Testis (tissue), 3 donors: ENCODE results near the gene EPPIN. TPM values are rescaled to one million over a fixed set of nuclear protein-coding genes. Genes with fewer than 3 reads are reported as not detected.

ENCODE experiments used
- DNase-seq: peaks from one replicate; pipeline ENCODE4 v3.0.0-alpha.2; 2019
- H3K27ac ChIP-seq, 2 donors: fragments of 200-600 bp; sonication (generic); one replicate each; pipeline ENCODE4 v1.5.1; 2019
- H3K27me3 ChIP-seq: fragments of 200-600 bp; sonication (generic); one replicate; pipeline ENCODE4 v1.5.1; 2019
- H3K36me3 ChIP-seq: fragments of 200-600 bp; sonication (generic); one replicate; pipeline ENCODE4 v1.5.1; 2017; ENCODE audit warnings: low read depth; ENCODE audit errors: missing control alignments
- H3K4me1 ChIP-seq: fragments of 200-600 bp; sonication (generic); one replicate; pipeline ENCODE4 v1.5.1; 2019
- H3K4me3 ChIP-seq, 2 donors: fragments of 200-600 bp; sonication (generic); one replicate each; pipeline ENCODE4 v1.5.1; 2017 to 2019
- H3K9me3 ChIP-seq: fragments of 200-600 bp; sonication (generic); one replicate; pipeline ENCODE4 v1.5.1; 2017
- POLR2A ChIP-seq: fragments of 450-650 bp; IDR thresholded peaks from one replicate; pipeline ENCODE4 v1.6.1; 2017; ENCODE audit warnings: antibody characterized with exemption, mild to moderate bottlenecking, moderate library complexity
- WGBS, 2 donors: methylation state at CpG; one replicate each; pipeline ENCODE4 v1.1.5; 2018; 5-methylcytosine and 5-hydroxymethylcytosine counted together
- intact Hi-C: fragments of 100-400 bp; cut with DNase I; formaldehyde crosslinking; loops from one replicate; pipeline ENCODE4 v1.15.1; 2023; ENCODE audit warnings: low total_unique reads
- polyA plus RNA-seq: library from polyadenylated mRNA; stranded (reverse); fragments of 350-450 nt; fragmentation: Illumina TruSeq; extraction: RNeasy Lipid Tissue Mini Kit (QIAGEN cat#74804); gene quantifications from one replicate; pipeline ENCODE4 v1.2.3, GENCODE V29; 2014; ENCODE audit warnings: low read depth, low replicate concordance; ENCODE audit not compliant: insufficient read depth
- total RNA-seq, 2 donors: library from RNA; depleted of rRNA; stranded (reverse); fragments of >200 nt; gene quantifications; one replicate each; pipeline ENCODE4 v1.2.3, GENCODE V29; 2016
- TF ChIP-seq, protein P1 (sequence below), 3 experiments: fragments of 450-650 bp in 2 of 3; fragments of 200-600 bp in 1 of 3; sonication (generic) in 1 of 3; IDR thresholded peaks; one replicate each; pipeline ENCODE4 v1.5.1; 2016 to 2019; ENCODE audit warnings: antibody characterized with exemption in 3 of 3, mild to moderate bottlenecking in 2 of 3, moderate library complexity in 1 of 3

Gene EPPIN
- total and polyA plus RNA-seq, 3 donors from 2014 or later = 185 to 251 (median 222) TPM

DNA sequence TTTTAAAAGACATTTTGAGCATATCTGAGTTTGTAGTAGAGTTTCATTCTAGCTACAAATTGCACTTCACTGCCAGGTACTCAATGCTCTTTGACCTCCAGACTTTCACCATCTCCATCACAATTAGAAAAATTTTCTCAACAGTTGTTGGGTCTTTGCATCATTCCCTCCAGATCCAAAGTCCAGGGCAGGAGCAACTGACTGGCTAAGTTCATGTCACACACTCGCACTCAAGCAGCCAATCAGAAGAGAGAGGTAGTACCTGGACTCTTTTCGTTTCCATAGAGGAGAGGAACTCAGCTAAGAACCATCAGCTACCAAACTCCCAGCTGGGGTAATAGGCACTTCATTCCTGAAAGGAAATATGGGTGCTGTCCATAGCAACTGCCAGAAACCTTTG lies 40.8 kb downstream of the EPPIN start:
- H3K4me3 ChIP-seq = no peak overlapping the region

DNA sequence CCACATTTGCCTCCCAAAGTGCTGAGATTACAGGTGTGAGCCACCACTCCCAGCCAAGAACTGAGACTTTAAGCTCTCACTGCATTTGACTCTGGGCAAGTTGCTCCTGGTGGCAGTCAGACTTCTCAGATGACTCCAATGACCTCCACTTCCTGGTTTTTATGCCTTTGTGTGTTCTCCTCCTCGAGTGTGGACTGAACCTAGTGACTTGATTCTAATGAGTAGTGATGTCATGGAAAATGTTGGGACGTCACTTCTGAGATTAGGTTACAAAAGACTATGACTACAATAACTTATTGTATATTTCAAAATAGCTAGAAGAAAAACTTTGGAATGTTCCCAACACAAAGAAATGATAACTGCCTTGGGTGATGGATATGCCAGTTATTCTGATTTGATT lies 43.8 kb downstream of the EPPIN start:
- H3K4me3 ChIP-seq = no peak overlapping the region
- no peaks in the 10 kb centered on the region for H3K27me3 ChIP-seq
- TF ChIP-seq, protein P1, sequence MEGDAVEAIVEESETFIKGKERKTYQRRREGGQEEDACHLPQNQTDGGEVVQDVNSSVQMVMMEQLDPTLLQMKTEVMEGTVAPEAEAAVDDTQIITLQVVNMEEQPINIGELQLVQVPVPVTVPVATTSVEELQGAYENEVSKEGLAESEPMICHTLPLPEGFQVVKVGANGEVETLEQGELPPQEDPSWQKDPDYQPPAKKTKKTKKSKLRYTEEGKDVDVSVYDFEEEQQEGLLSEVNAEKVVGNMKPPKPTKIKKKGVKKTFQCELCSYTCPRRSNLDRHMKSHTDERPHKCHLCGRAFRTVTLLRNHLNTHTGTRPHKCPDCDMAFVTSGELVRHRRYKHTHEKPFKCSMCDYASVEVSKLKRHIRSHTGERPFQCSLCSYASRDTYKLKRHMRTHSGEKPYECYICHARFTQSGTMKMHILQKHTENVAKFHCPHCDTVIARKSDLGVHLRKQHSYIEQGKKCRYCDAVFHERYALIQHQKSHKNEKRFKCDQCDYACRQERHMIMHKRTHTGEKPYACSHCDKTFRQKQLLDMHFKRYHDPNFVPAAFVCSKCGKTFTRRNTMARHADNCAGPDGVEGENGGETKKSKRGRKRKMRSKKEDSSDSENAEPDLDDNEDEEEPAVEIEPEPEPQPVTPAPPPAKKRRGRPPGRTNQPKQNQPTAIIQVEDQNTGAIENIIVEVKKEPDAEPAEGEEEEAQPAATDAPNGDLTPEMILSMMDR (IDR thresholded peaks at IDR 0.05) = no peak
- TF ChIP-seq POLR2A = no peak
- 57 to 63% methylated on average over 2 of the region's 2 CpGs for WGBS, 2 donors
- intact Hi-C loops = no loop called here
- H3K36me3 ChIP-seq = no peaks in the 10 kb centered on the region
- DNase-seq = no peak
- peaks cover 5% of the 10 kb centered on the region for H3K4me1 ChIP-seq
- H3K9me3 ChIP-seq = no peaks in the 10 kb centered on the region
- no peak overlapping the region for H3K27ac ChIP-seq

More for the DNA sequence above, 40.8 kb downstream of the EPPIN start:
- no peaks in the 10 kb centered on the region for H3K36me3 ChIP-seq
- WGBS, 2 donors = 93 to 99% methylated on average over 2 of the region's 2 CpGs
- DNase-seq = no peak
- H3K27me3 ChIP-seq = no peaks in the 10 kb centered on the region
- H3K4me1 ChIP-seq = peaks cover 5% of the 10 kb centered on the region
- no peak overlapping the region for H3K27ac ChIP-seq
- H3K9me3 ChIP-seq = no peaks in the 10 kb centered on the region
- intact Hi-C loops = no loop called here
- TF ChIP-seq, protein P1 (IDR thresholded peaks at IDR 0.05) = no peak
- no peak for TF ChIP-seq POLR2A

DNA sequence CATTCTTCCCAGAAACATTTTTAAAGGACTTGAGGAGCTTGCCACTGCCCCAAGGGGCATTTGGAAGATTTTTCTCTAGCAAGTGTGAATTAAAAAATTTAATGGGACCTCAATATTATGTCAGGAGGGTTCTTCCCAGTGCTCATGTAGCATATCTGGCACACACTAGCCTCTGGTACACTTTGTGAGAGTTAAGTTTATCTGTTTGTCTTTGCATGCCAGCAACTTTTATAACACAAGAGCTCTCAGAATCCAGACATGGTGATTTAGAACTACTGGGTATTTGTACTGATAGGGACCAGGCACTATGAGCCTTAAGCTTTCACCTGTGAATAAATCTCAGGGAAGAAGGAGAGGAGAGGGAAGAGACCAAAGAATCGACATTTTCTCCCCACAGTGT lies 44.6 kb downstream of the EPPIN start:
- Histone ChIP-seq H3K9me3 (no peaks in the 10 kb centered on the region), H3K27ac (no peak overlapping the region), H3K4me3 (no peak overlapping the region), H3K36me3 (no peaks in the 10 kb centered on the region), H3K27me3 (no peaks in the 10 kb centered on the region), H3K4me1 (peaks cover 5% of the 10 kb centered on the region)
- DNase-seq = no peak
- WGBS, 2 donors = 22 to 23% methylated on average over 1 of the region's 1 CpG
- intact Hi-C loops = no loop called here
- TF ChIP-seq POLR2A = no peak
- TF ChIP-seq, protein P1 (IDR thresholded peaks at IDR 0.05) = no peak

DNA sequence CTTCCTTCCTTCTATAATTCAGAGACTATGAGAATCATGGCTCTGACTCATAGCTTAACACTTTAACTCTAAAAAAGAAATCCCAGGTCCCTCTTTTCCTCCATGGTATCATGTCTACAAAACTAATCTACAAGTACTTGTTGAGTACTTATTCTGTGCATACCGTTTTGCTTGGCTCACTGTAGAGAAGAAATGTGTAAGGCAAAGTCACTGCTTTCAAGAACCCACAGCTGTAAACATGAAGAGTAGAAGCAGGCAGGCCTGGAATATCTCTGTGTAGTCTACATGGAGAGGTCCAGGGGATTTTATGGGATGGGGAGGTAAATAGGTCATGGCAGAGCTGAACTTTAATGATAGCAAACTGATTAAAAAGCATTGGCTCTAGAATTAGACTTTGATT lies 45.6 kb downstream of the EPPIN start:
- no peak overlapping the region for H3K27ac ChIP-seq
- 53 to 57% methylated on average over 1 of the region's 1 CpG for WGBS, 2 donors

DNA sequence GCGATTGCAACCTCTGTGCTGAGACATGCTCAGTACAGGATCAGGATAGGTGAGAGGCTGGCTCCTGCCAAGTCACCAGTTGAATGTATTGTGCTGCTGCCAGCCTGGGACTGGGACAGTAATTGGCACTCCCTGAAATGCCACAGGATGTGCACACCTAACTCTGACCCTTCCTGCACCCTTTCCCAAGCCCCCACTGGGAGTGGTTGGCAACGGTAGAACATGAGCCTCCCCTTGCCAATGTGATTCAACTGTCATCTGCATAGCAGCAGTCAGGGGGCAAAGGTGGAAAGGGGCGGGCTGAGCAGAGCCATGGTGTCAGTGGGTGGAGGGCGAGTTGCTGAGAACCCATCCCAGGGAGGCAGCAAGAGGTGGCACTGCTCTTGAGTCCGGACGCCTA lies 47.2 kb downstream of the EPPIN start:
- intact Hi-C loops = no loop called here
- 78 to 83% methylated on average over 6 of the region's 6 CpGs for WGBS, 2 donors
- no peak for DNase-seq
- Histone ChIP-seq H3K27ac (no peak overlapping the region), H3K27me3 (no peaks in the 10 kb centered on the region), H3K4me1 (peaks cover 5% of the 10 kb centered on the region), H3K36me3 (no peaks in the 10 kb centered on the region), H3K4me3 (no peak overlapping the region), H3K9me3 (no peaks in the 10 kb centered on the region)
- TF ChIP-seq, protein P1 (IDR thresholded peaks at IDR 0.05) = no peak
- no peak for TF ChIP-seq POLR2A

More for the DNA sequence above, 45.6 kb downstream of the EPPIN start:
- Histone ChIP-seq H3K4me3 (no peak overlapping the region), H3K9me3 (no peaks in the 10 kb centered on the region), H3K36me3 (no peaks in the 10 kb centered on the region), H3K4me1 (peaks cover 5% of the 10 kb centered on the region), H3K27me3 (no peaks in the 10 kb centered on the region)
- intact Hi-C loops = no loop called here
- no peak for DNase-seq
- no peak for TF ChIP-seq POLR2A
- TF ChIP-seq, protein P1 (IDR thresholded peaks at IDR 0.05) = no peak
